ENCODE data around the gene LMTK2. TPM values are rescaled to one million over a fixed set of nuclear protein-coding genes. Genes with fewer than 3 reads are reported as not detected.

LMTK2 gene
- total and polyA plus RNA-seq, 2 experiments from 2014 or later, result 2.3 to 4.6 TPM

DNA sequence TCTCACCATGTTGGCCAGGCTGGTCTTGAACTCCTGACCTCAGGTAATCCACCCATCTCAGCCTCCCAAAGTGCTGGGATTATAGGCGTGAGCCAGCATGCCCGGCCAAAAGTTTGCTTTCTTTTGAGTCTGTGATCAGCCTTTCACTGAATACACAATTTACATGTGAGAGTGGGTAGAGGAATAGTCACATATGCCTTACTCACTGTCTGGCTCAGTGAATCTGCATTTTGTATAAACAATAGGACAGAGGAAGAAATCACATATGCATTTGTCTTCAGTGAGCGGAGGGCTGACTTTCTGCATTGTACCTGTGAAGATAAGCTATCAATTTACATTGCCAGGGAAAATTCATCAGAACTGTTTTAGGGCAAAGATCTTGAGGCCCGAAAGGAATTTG lies 147.9 kb downstream of the LMTK2 start:
- no peak for DNase-seq
- H4K20me1 ChIP-seq (ENCODE audit: insufficient read depth), result no peaks in the 10 kb centered on the region
- no peak for TF ChIP-seq EZH2phosphoT487 (IDR thresholded peaks at IDR 0.05; ENCODE audit: insufficient read depth, low read depth)
- no peak for TF ChIP-seq EZH2 (IDR thresholded peaks at IDR 0.05; ENCODE audit: insufficient read depth, poor library complexity, severe bottlenecking)

GRCh38 chr7:98254951-98255610 lies 148.4 kb downstream of the LMTK2 start:
- in situ Hi-C loops (cut with MboI), result no loop called here
- H3K4me2 ChIP-seq (ENCODE audit: unreplicated experiment), result no peak overlapping the region
- no peak overlapping the region for H3K9ac ChIP-seq
- no peaks in the 10 kb centered on the region for H3K9me2 ChIP-seq (ENCODE audit: insufficient read depth)
- no peaks in the 10 kb centered on the region for H3K36me3 ChIP-seq (ENCODE audit: low read depth)
- peaks cover 47% of the 10 kb centered on the region for H3K79me2 ChIP-seq (ENCODE audit: insufficient read depth)
- H3K4me3 ChIP-seq, result no peak overlapping the region
- peaks cover 4% of the 10 kb centered on the region; the same call in 1 of the 2 replicates for H3K4me1 ChIP-seq (ENCODE audit: insufficient read depth)
- H4K20me1 ChIP-seq (ENCODE audit: insufficient read depth), result no peaks in the 10 kb centered on the region
- no peaks in the 10 kb centered on the region for H3K27me3 ChIP-seq (replicated peaks; ENCODE audit: insufficient read depth)
- no peak overlapping the region for H2AFZ ChIP-seq
- H3K9me3 ChIP-seq (ENCODE audit: low read depth), result no peaks in the 10 kb centered on the region
- no peak overlapping the region for H3K27ac ChIP-seq
- H3F3A ChIP-seq (ENCODE audit: insufficient read depth), result no peaks in the 10 kb centered on the region
- no peak for DNase-seq
- WGBS, 2 experiments (ENCODE audit: low coverage in 1 of 2, low lambda C conversion rate in 2 of 2, missing lambda C conversion rate in 2 of 2), result 80% methylated on average over 11 of the region's 11 CpGs
- TF ChIP-seq EZH2 (IDR thresholded peaks at IDR 0.05; ENCODE audit: insufficient read depth, poor library complexity, severe bottlenecking) (no peak), EZH2phosphoT487 (IDR thresholded peaks at IDR 0.05; ENCODE audit: insufficient read depth, low read depth) (no peak)

More for the DNA sequence above, 147.9 kb downstream of the LMTK2 start:
- H3K4me1 ChIP-seq (ENCODE audit: insufficient read depth), result peaks cover 4% of the 10 kb centered on the region; the same call in 1 of the 2 replicates
- H3K4me3 ChIP-seq, result no peak overlapping the region
- no peak overlapping the region for H3K9ac ChIP-seq
- no peaks in the 10 kb centered on the region for H3K9me2 ChIP-seq (ENCODE audit: insufficient read depth)
- peaks cover 47% of the 10 kb centered on the region for H3K79me2 ChIP-seq (ENCODE audit: insufficient read depth)
- H3K27me3 ChIP-seq (replicated peaks; ENCODE audit: insufficient read depth), result no peaks in the 10 kb centered on the region
- no peak overlapping the region for H2AFZ ChIP-seq
- H3F3A ChIP-seq (ENCODE audit: insufficient read depth), result no peaks in the 10 kb centered on the region
- H3K9me3 ChIP-seq (ENCODE audit: low read depth), result no peaks in the 10 kb centered on the region
- H3K36me3 ChIP-seq (ENCODE audit: low read depth), result no peaks in the 10 kb centered on the region
- 96 to 98% methylated on average over 4 of the region's 4 CpGs for WGBS, 2 experiments (ENCODE audit: low coverage in 1 of 2, low lambda C conversion rate in 2 of 2, missing lambda C conversion rate in 2 of 2)
- H3K4me2 ChIP-seq (ENCODE audit: unreplicated experiment), result no peak overlapping the region
- in situ Hi-C loops (cut with MboI), result no loop called here
- no peak overlapping the region for H3K27ac ChIP-seq

- H3K79me2 ChIP-seq (ENCODE audit: insufficient read depth), result peaks cover 37% of the 10 kb centered on the region
Measured at GRCh38 chr7:98256431-98256830, 149.8 kb downstream of the LMTK2 start.

DNA sequence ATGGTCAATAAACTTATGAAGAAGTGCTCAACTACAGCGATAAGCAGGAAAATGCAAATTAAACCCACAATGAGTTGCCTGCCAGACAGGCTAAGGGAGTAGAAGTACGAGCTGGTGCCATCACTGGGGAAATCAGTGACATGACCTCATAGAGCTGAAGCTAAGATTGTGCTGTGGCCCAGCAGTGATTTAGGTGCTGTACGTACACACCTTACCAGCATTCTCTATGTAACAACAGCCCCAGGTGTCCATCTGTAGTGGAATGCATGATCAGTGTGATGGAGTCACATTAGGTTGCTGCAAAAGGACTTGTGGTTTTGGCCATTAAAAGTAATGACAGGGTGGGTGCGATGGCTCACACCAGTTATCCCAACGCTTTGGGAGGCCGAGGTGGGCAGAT lies 151.0 kb downstream of the LMTK2 start:
- Histone ChIP-seq H3K36me3 (ENCODE audit: low read depth) (no peaks in the 10 kb centered on the region), H3K4me2 (ENCODE audit: unreplicated experiment) (no peak overlapping the region), H4K20me1 (ENCODE audit: insufficient read depth) (no peaks in the 10 kb centered on the region), H3K27me3 (replicated peaks; ENCODE audit: insufficient read depth) (no peaks in the 10 kb centered on the region), H3K9me3 (ENCODE audit: low read depth) (no peaks in the 10 kb centered on the region), H2AFZ (no peak overlapping the region), H3K9ac (no peak overlapping the region), H3K9me2 (ENCODE audit: insufficient read depth) (no peaks in the 10 kb centered on the region), H3K4me3 (no peak overlapping the region), H3K79me2 (ENCODE audit: insufficient read depth) (peaks cover 27% of the 10 kb centered on the region), H3K27ac (no peak overlapping the region), H3F3A (ENCODE audit: insufficient read depth) (no peaks in the 10 kb centered on the region), H3K4me1 (ENCODE audit: insufficient read depth) (peaks cover 3% of the 10 kb centered on the region; the same call in 1 of the 2 replicates)
- no peak for DNase-seq
- in situ Hi-C loops (cut with MboI), result no loop called here
- no peak for TF ChIP-seq EZH2 (IDR thresholded peaks at IDR 0.05; ENCODE audit: insufficient read depth, poor library complexity, severe bottlenecking)
- no peak for TF ChIP-seq EZH2phosphoT487 (IDR thresholded peaks at IDR 0.05; ENCODE audit: insufficient read depth, low read depth)
- 94 to 95% methylated on average over 6 of the region's 6 CpGs for WGBS, 2 experiments (ENCODE audit: low coverage in 1 of 2, low lambda C conversion rate in 2 of 2, missing lambda C conversion rate in 2 of 2)

More at GRCh38 chr7:98256431-98256830, 149.8 kb downstream of the LMTK2 start:
- in situ Hi-C loops (cut with MboI), result no loop called here
- Histone ChIP-seq H2AFZ (no peak overlapping the region), H3F3A (ENCODE audit: insufficient read depth) (no peaks in the 10 kb centered on the region), H3K9ac (no peak overlapping the region), H4K20me1 (ENCODE audit: insufficient read depth) (no peaks in the 10 kb centered on the region), H3K4me1 (ENCODE audit: insufficient read depth) (peaks cover 4% of the 10 kb centered on the region; the same call in 1 of the 2 replicates), H3K36me3 (ENCODE audit: low read depth) (no peaks in the 10 kb centered on the region), H3K27ac (no peak overlapping the region), H3K9me2 (ENCODE audit: insufficient read depth) (no peaks in the 10 kb centered on the region), H3K27me3 (replicated peaks; ENCODE audit: insufficient read depth) (no peaks in the 10 kb centered on the region), H3K9me3 (ENCODE audit: low read depth) (no peaks in the 10 kb centered on the region), H3K4me2 (ENCODE audit: unreplicated experiment) (no peak overlapping the region), H3K4me3 (no peak overlapping the region)
- DNase-seq, result no peak
- TF ChIP-seq EZH2 (IDR thresholded peaks at IDR 0.05; ENCODE audit: insufficient read depth, poor library complexity, severe bottlenecking) (no peak), EZH2phosphoT487 (IDR thresholded peaks at IDR 0.05; ENCODE audit: insufficient read depth, low read depth) (no peak)
- 90 to 91% methylated on average over 7 of the region's 7 CpGs for WGBS, 2 experiments (ENCODE audit: low coverage in 1 of 2, low lambda C conversion rate in 2 of 2, missing lambda C conversion rate in 2 of 2)

Other genes with a start within 250 kb of the LMTK2 start
- gene ASNS, start 234.5 kb upstream of the LMTK2 start, total RNA-seq (2014; rRNA removed; shearing (Covaris generic)), result 103 and 107 TPM in 2 replicates
- gene ASNS, start 234.5 kb upstream of the LMTK2 start, polyA plus RNA-seq (2016; fragmentation: Nextera tagmentation; extraction: Ambion mirVana), result 163 and 174 TPM in 2 replicates
- gene OCM2, start 116.7 kb upstream of the LMTK2 start, total RNA-seq (2014; rRNA removed; shearing (Covaris generic)), result not detected in 2 replicates
- not detected in 2 replicates for gene OCM2, start 116.7 kb upstream of the LMTK2 start, polyA plus RNA-seq (2016; fragmentation: Nextera tagmentation; extraction: Ambion mirVana)
- gene BHLHA15, start 104.6 kb downstream of the LMTK2 start, total RNA-seq (2014; rRNA removed; shearing (Covaris generic)), result not detected in 2 replicates
- not detected in 2 replicates for gene BHLHA15, start 104.6 kb downstream of the LMTK2 start, polyA plus RNA-seq (2016; fragmentation: Nextera tagmentation; extraction: Ambion mirVana)
- 24.5 and 27.8 TPM in 2 replicates for gene TECPR1, start 145.4 kb downstream of the LMTK2 start, total RNA-seq (2014; rRNA removed; shearing (Covaris generic))
- gene TECPR1, start 145.4 kb downstream of the LMTK2 start, polyA plus RNA-seq (2016; fragmentation: Nextera tagmentation; extraction: Ambion mirVana), result 8.1 and 8.2 TPM in 2 replicates
- 56.5 and 73.3 TPM in 2 replicates for gene BRI3, start 174.8 kb downstream of the LMTK2 start, total RNA-seq (2014; rRNA removed; shearing (Covaris generic))
- 195 and 315 TPM in 2 replicates for gene BRI3, start 174.8 kb downstream of the LMTK2 start, polyA plus RNA-seq (2016; fragmentation: Nextera tagmentation; extraction: Ambion mirVana)